HepG2 (cell line): ENCODE measurements around the gene LDAH. TPM values are rescaled to one million over a fixed set of nuclear protein-coding genes. Genes with fewer than 3 reads are reported as not detected.

Experiments used
- ARHGAP35 ChIP-seq: sonication (generic); formaldehyde crosslinking; IDR thresholded peaks from 2 replicates; pipeline ENCODE4 v1.9.0; 2022; ENCODE audit warnings: mild to moderate bottlenecking, inconsistent platforms, moderate library complexity, missing genetic modification reagents, borderline replicate concordance
- CEBPZ ChIP-seq: IDR thresholded peaks from 2 replicates; pipeline ENCODE4 v1.6.1; 2012; ENCODE audit warnings: low read length, improper control_type of control experiment
- HNRNPK ChIP-seq: fragments of 200-400 bp; formaldehyde crosslinking; IDR thresholded peaks from 2 replicates; pipeline ENCODE4 v1.6.1; 2018; ENCODE audit warnings: low read length, low read depth, moderate library complexity, mild to moderate bottlenecking; ENCODE audit not compliant: poor library complexity, severe bottlenecking
- IKZF1 ChIP-seq: fragments of 450-650 bp; IDR thresholded peaks from 2 replicates; pipeline ENCODE4 v1.7.1; 2016
- KDM5A ChIP-seq: fragments of 200-600 bp; sonication (generic); IDR thresholded peaks from 2 replicates; pipeline ENCODE4 v1.7.0; 2018; ENCODE audit warnings: antibody characterized with exemption, mild to moderate bottlenecking, low read length, borderline replicate concordance
- KLF9 ChIP-seq: IDR thresholded peaks from 2 replicates; pipeline ENCODE4 v1.6.1; 2016; ENCODE audit warnings: low read depth
- MED8 ChIP-seq: sonication (generic); formaldehyde crosslinking; IDR thresholded peaks from 2 replicates; pipeline ENCODE4 v1.8.1; 2023; ENCODE audit warnings: mild to moderate bottlenecking, missing genetic modification reagents; ENCODE audit not compliant: insufficient replicate concordance
- NFYB ChIP-seq: sonication (generic); formaldehyde crosslinking; IDR thresholded peaks from 2 replicates; pipeline ENCODE4 v1.4.0; 2020; ENCODE audit warnings: missing genetic modification reagents
- PAWR ChIP-seq: sonication (generic); formaldehyde crosslinking; IDR thresholded peaks from 2 replicates; pipeline ENCODE4 v1.4.0; 2020; ENCODE audit warnings: missing genetic modification reagents, mild to moderate bottlenecking, borderline replicate concordance
- RBM39 ChIP-seq: fragments of 200-400 bp; formaldehyde crosslinking; IDR thresholded peaks from one replicate; pipeline ENCODE4 v1.6.1; 2018; ENCODE audit warnings: antibody characterized with exemption, mild to moderate bottlenecking, low read depth, low read length; ENCODE audit not compliant: poor library complexity, severe bottlenecking
- RNF2 ChIP-seq: fragments of 450-650 bp; conservative IDR thresholded peaks from 2 replicates; pipeline ENCODE4 v1.6.1; 2016; ENCODE audit warnings: low read depth
- SP2 ChIP-seq: sonication (generic); formaldehyde crosslinking; IDR thresholded peaks from 2 replicates; pipeline ENCODE4 v1.5.1; 2020; ENCODE audit warnings: mild to moderate bottlenecking, missing genetic modification reagents
- TEAD2 ChIP-seq: sonication (generic); formaldehyde crosslinking; IDR thresholded peaks from 2 replicates; pipeline ENCODE4 v1.9.0; 2021; ENCODE audit warnings: missing genetic modification reagents
- ZNF496 ChIP-seq: sonication (generic); formaldehyde crosslinking; IDR thresholded peaks from 2 replicates; pipeline ENCODE4 v1.8.1; 2023; ENCODE audit warnings: mild to moderate bottlenecking, moderate library complexity, missing genetic modification reagents; ENCODE audit not compliant: insufficient replicate concordance
- ZNF605 ChIP-seq: sonication (generic); formaldehyde crosslinking; IDR thresholded peaks from 2 replicates; pipeline ENCODE4 v1.8.0; 2022; ENCODE audit warnings: mild to moderate bottlenecking, missing genetic modification reagents
- ZNF773 ChIP-seq: sonication (generic); formaldehyde crosslinking; IDR thresholded peaks from 2 replicates; pipeline ENCODE4 v1.4.0; 2020; ENCODE audit warnings: missing genetic modification reagents, borderline replicate concordance
- ZNF790 ChIP-seq: sonication (generic); formaldehyde crosslinking; IDR thresholded peaks from 2 replicates; pipeline ENCODE4 v1.8.0; 2022; ENCODE audit warnings: missing genetic modification reagents, mild to moderate bottlenecking, borderline replicate concordance
- ZSCAN29 ChIP-seq: sonication (generic); formaldehyde crosslinking; conservative IDR thresholded peaks from 2 replicates; pipeline ENCODE4 v1.4.0; 2020; ENCODE audit warnings: mild to moderate bottlenecking, missing genetic modification reagents
- polyA plus RNA-seq, 8 experiments: library from polyadenylated mRNA; depleted of rRNA in 3 of 8; stranded (reverse) in 7 of 8; unstranded in 1 of 8; fragments of >200 nt; fragmentation: Illumina TruSeq in 4 of 8; extraction: Trizol in 4 of 8; gene quantifications; 2 replicates each; pipeline versions ENCODE4 v1.2.1 to v1.2.3, GENCODE V29; 2011 to 2016; ENCODE audit warnings: low read depth in 4 of 8, missing spikeins in 1 of 8, mixed read lengths in 1 of 8; ENCODE audit not compliant: insufficient read depth in 1 of 8
- total RNA-seq, 5 experiments: library from RNA; depleted of rRNA; stranded (reverse); fragments of >200 nt; fragmentation: Illumina TruSeq; extraction: Trizol; gene quantifications; 2 replicates each; pipeline ENCODE4 v1.2.3, GENCODE V29; 2016; ENCODE audit warnings: low read depth in 1 of 5
- TF ChIP-seq, protein P1 (sequence below): sonication (generic); formaldehyde crosslinking; IDR thresholded peaks from 2 replicates; pipeline ENCODE4 v1.8.0; 2022; ENCODE audit warnings: mild to moderate bottlenecking, missing genetic modification reagents
- TF ChIP-seq, protein P2 (sequence below): fragments of 450-650 bp; IDR thresholded peaks from 2 replicates; pipeline ENCODE4 v1.6.1; 2017; ENCODE audit warnings: mild to moderate bottlenecking
- TF ChIP-seq, protein P3 (sequence below): sonication (generic); formaldehyde crosslinking; IDR thresholded peaks from 2 replicates; pipeline ENCODE4 v1.8.0; 2022; ENCODE audit warnings: low read depth, missing genetic modification reagents

Gene LDAH
- total and polyA plus RNA-seq, 2 of the 13 experiments (the other 11 are each of a cell fraction or from before 2014, with no cell fraction given), result 28.8 to 46.2 TPM

DNA sequence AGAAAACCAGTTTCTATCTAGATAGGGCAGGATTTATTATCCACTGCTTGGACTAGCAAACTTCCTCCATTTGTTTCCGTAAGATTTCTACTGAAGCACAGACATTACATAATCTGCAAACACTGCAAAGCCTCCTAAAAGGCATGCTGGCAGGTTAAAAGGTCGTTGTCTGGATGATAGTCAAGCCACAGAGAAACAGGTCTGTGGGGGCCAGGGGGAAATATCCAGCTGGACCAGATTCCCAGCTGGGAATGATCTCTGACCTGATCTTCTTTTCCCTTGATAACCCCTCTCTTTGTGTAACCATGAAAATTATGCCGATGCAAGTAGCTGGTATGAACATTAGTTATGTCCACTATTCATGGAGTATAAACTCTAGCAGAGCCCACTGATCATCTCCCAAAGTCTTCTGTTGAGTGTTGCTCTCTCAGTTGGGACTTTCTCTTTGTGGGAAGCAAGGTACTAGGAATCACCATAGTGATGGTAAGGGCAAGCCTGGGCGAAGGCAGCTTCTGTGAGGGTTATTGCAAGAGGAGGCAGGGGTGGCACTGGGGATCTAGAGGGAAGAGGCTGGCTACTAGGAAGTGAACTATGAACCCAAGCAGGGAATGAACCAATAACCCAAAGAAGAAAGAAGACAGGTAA is 94.7 kb downstream of the LDAH start (continued):
- TF ChIP-seq, protein P1, sequence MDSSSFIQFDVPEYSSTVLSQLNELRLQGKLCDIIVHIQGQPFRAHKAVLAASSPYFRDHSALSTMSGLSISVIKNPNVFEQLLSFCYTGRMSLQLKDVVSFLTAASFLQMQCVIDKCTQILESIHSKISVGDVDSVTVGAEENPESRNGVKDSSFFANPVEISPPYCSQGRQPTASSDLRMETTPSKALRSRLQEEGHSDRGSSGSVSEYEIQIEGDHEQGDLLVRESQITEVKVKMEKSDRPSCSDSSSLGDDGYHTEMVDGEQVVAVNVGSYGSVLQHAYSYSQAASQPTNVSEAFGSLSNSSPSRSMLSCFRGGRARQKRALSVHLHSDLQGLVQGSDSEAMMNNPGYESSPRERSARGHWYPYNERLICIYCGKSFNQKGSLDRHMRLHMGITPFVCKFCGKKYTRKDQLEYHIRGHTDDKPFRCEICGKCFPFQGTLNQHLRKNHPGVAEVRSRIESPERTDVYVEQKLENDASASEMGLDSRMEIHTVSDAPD (CRISPR knock-in tag), result no peak; the same call in 1 of the 2 replicates
- TF ChIP-seq, protein P2, sequence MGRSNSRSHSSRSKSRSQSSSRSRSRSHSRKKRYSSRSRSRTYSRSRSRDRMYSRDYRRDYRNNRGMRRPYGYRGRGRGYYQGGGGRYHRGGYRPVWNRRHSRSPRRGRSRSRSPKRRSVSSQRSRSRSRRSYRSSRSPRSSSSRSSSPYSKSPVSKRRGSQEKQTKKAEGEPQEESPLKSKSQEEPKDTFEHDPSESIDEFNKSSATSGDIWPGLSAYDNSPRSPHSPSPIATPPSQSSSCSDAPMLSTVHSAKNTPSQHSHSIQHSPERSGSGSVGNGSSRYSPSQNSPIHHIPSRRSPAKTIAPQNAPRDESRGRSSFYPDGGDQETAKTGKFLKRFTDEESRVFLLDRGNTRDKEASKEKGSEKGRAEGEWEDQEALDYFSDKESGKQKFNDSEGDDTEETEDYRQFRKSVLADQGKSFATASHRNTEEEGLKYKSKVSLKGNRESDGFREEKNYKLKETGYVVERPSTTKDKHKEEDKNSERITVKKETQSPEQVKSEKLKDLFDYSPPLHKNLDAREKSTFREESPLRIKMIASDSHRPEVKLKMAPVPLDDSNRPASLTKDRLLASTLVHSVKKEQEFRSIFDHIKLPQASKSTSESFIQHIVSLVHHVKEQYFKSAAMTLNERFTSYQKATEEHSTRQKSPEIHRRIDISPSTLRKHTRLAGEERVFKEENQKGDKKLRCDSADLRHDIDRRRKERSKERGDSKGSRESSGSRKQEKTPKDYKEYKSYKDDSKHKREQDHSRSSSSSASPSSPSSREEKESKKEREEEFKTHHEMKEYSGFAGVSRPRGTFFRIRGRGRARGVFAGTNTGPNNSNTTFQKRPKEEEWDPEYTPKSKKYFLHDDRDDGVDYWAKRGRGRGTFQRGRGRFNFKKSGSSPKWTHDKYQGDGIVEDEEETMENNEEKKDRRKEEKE, result no peak
- TF ChIP-seq ARHGAP35 (CRISPR knock-in tag) (peak; percentile 80; the same call in 1 of the 2 replicates), IKZF1 (no peak), RBM39 (no peak), RNF2 (no peak), TEAD2 (CRISPR knock-in tag) (no peak), MED8 (CRISPR knock-in tag) (no peak), NFYB (CRISPR knock-in tag) (no peak), PAWR (no peak), ZNF496 (no peak), ZNF605 (CRISPR knock-in tag) (peak; percentile 89), KDM5A (no peak; the same call in 1 of the 2 replicates), CEBPZ (no peak), SP2 (CRISPR knock-in tag) (no peak), HNRNPK (no peak), ZNF790 (CRISPR knock-in tag) (peak; percentile 66; the same call in 1 of the 2 replicates), ZNF773 (CRISPR knock-in tag) (no peak), ZSCAN29 (CRISPR knock-in tag) (peak; percentile 88; the same call in 1 of the 2 replicates), KLF9 (0 out of 2 replicates have a peak, but pooled peaks have one; percentile 52)
- TF ChIP-seq, protein P3, sequence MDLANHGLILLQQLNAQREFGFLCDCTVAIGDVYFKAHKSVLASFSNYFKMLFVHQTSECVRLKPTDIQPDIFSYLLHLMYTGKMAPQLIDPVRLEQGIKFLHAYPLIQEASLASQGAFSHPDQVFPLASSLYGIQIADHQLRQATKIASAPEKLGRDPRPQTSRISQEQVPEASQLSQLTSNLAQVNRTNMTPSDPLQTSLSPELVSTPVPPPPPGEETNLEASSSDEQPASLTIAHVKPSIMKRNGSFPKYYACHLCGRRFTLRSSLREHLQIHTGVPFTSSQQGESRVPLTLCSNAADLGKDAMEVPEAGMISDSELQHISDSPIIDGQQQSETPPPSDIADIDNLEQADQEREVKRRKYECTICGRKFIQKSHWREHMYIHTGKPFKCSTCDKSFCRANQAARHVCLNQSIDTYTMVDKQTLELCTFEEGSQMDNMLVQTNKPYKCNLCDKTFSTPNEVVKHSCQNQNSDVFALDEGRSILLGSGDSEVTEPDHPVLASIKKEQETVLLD (CRISPR knock-in tag), result no peak; the same call in 1 of the 2 replicates
